PC-3 (cell line): Measurements from ENCODE around the gene NXPE4. TPM values are rescaled to one million over a fixed set of nuclear protein-coding genes. Genes with fewer than 3 reads are reported as not detected.

ENCODE experiments used
- ATAC-seq: fragments of 200-7000 bp; cut with Tn5 transposase; 2 replicates; pipeline ENCODE4 v1.9.1; 2020; ENCODE audit warnings: mild to moderate bottlenecking, moderate library complexity
- BruUV-seq: library from RNA; stranded (reverse); fragments of 400-500 nt; replicated peaks from 2 replicates; lab custom pipeline; 2021; lab: Mats Ljungman, UMichigan
- CTCF ChIA-PET: fragments of 300-600 bp; sonication (Branson Sonifier 250); formaldehyde crosslinking; loops from one replicate; lab custom pipeline; 2022; ENCODE audit warnings: antibody characterized with exemption; lab: Charles Lee
- POLR2A ChIA-PET: fragments of 300-600 bp; sonication (Branson Sonifier 250); formaldehyde crosslinking; loops from one replicate; lab custom pipeline; 2022; ENCODE audit warnings: antibody characterized with exemption; ENCODE audit not compliant: unreplicated experiment; lab: Charles Lee
- DNase-seq: peaks from one replicate; pipeline ENCODE4 v3.0.0-alpha.2; 2015
- H2AFZ ChIP-seq: fragments of 300-600 bp; sonication (generic); 2 replicates; pipeline ENCODE4 v1.6.0; 2016; ENCODE audit warnings: antibody characterized with exemption, low read length
- H3F3A ChIP-seq: fragments of 300-600 bp; sonication (generic); one replicate; pipeline ENCODE4 v1.6.0; 2017; ENCODE audit warnings: antibody characterized with exemption, low read length, control low read depth, mild to moderate bottlenecking; ENCODE audit not compliant: unreplicated experiment
- H3K27ac ChIP-seq: fragments of 300-600 bp; sonication (generic); 2 replicates; pipeline ENCODE4 v1.5.1; 2016; ENCODE audit warnings: mild to moderate bottlenecking, low read length
- H3K27me3 ChIP-seq: fragments of 300-600 bp; sonication (generic); 2 replicates; pipeline ENCODE4 v1.6.1; 2016; ENCODE audit warnings: low read length, mixed read lengths
- H3K36me3 ChIP-seq: fragments of 300-600 bp; sonication (generic); 2 replicates; pipeline ENCODE4 v1.6.1; 2016; ENCODE audit warnings: low read depth, mixed run types, low read length, mixed read lengths
- H3K4me1 ChIP-seq: fragments of 300-600 bp; sonication (generic); 2 replicates; pipeline ENCODE4 v1.5.1; 2016; ENCODE audit warnings: low read length; ENCODE audit not compliant: insufficient read depth
- H3K4me2 ChIP-seq: fragments of 300-600 bp; sonication (generic); 2 replicates; pipeline ENCODE4 v1.6.0; 2016; ENCODE audit warnings: low read length
- H3K4me3 ChIP-seq: fragments of 300-600 bp; sonication (generic); 2 replicates; pipeline ENCODE4 v1.5.1; 2016; ENCODE audit warnings: mild to moderate bottlenecking, low read length, mixed read lengths
- H3K79me2 ChIP-seq: fragments of 300-600 bp; sonication (generic); 2 replicates; pipeline ENCODE4 v1.6.1; 2017; ENCODE audit warnings: low read length, mixed read lengths
- H3K9ac ChIP-seq: fragments of 300-600 bp; sonication (generic); 2 replicates; pipeline ENCODE4 v1.6.0; 2016; ENCODE audit warnings: mild to moderate bottlenecking, low read length
- H3K9me2 ChIP-seq: fragments of 300-600 bp; sonication (generic); replicated peaks from 2 replicates; pipeline ENCODE4 v1.6.1; 2016; ENCODE audit warnings: mixed run types, low read length, mixed read lengths
- H3K9me3 ChIP-seq: fragments of 300-600 bp; sonication (generic); 2 replicates; pipeline ENCODE4 v1.6.1; 2016; ENCODE audit warnings: low read length, mixed read lengths
- H4K20me1 ChIP-seq: fragments of 300-600 bp; sonication (generic); 2 replicates; pipeline ENCODE4 v1.6.1; 2016; ENCODE audit warnings: low read length, mixed read lengths
- EZH2 ChIP-seq: fragments of 300-600 bp; sonication (generic); IDR thresholded peaks from one replicate; pipeline ENCODE4 v1.6.1; 2017; ENCODE audit warnings: antibody characterized with exemption, mild to moderate bottlenecking, low read length; ENCODE audit not compliant: unreplicated experiment
- EZH2phosphoT487 ChIP-seq: fragments of 300-600 bp; sonication (generic); IDR thresholded peaks from 2 replicates; pipeline ENCODE4 v1.6.1; 2018; ENCODE audit warnings: mild to moderate bottlenecking, antibody characterized with exemption, low read length, borderline replicate concordance
- intact Hi-C: fragments of 100-400 bp; cut with micrococcal nuclease; formaldehyde crosslinking; loops from 2 replicates; pipeline ENCODE4 v1.9.0; 2023
- total RNA-seq: library from RNA; depleted of rRNA; stranded (reverse); fragments of >200 nt; gene quantifications from 2 replicates; pipeline ENCODE4 v1.2.3, GENCODE V29; 2014
- TF ChIP-seq, protein P1 (sequence below): fragments of 300-600 bp; sonication (generic); conservative IDR thresholded peaks from 2 replicates; pipeline ENCODE4 v1.5.1; 2017; ENCODE audit warnings: antibody characterized with exemption, low read depth, mild to moderate bottlenecking, low read length

Gene NXPE4
- total RNA-seq, 1 experiment from 2014 or later, result not detected

DNA sequence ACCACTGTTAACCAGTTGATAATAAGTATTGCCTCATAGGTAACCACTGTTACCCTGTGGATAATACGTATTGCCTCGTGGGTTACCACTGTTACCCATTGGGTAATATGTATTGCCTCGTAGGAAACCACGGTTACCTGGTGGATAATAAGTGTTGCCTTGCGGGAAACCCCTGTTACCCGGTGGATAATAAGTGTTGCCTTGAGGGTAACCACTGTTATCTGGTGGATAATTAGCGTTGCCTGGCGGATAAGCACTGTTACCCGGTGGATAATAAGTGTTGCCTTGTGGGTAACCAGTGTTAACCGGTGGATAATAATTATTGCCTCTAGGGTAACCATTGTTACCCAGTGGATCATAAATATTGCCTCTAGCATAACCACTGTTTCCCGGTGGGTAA lies 27.3 kb upstream of the NXPE4 start:
- Histone ChIP-seq H3K4me2 (no peak overlapping the region), H3F3A (no peaks in the 10 kb centered on the region), H3K9ac (no peak overlapping the region), H3K4me1 (no peaks in the 10 kb centered on the region), H3K27me3 (no peaks in the 10 kb centered on the region), H3K36me3 (no peaks in the 10 kb centered on the region), H4K20me1 (no peaks in the 10 kb centered on the region), H3K79me2 (no peaks in the 10 kb centered on the region), H3K4me3 (no peak overlapping the region), H3K9me3 (peaks cover 45% of the 10 kb centered on the region), H2AFZ (no peak overlapping the region), H3K27ac (no peak overlapping the region), H3K9me2 (no peaks in the 10 kb centered on the region)
- ATAC-seq, result no peak
- CTCF ChIA-PET, result no interaction called here
- POLR2A ChIA-PET, result no interaction called here
- DNase-seq, result no peak
- intact Hi-C loops, result no loop called here
- TF ChIP-seq EZH2phosphoT487 (no peak), EZH2 (no peak)
- TF ChIP-seq, protein P1, sequence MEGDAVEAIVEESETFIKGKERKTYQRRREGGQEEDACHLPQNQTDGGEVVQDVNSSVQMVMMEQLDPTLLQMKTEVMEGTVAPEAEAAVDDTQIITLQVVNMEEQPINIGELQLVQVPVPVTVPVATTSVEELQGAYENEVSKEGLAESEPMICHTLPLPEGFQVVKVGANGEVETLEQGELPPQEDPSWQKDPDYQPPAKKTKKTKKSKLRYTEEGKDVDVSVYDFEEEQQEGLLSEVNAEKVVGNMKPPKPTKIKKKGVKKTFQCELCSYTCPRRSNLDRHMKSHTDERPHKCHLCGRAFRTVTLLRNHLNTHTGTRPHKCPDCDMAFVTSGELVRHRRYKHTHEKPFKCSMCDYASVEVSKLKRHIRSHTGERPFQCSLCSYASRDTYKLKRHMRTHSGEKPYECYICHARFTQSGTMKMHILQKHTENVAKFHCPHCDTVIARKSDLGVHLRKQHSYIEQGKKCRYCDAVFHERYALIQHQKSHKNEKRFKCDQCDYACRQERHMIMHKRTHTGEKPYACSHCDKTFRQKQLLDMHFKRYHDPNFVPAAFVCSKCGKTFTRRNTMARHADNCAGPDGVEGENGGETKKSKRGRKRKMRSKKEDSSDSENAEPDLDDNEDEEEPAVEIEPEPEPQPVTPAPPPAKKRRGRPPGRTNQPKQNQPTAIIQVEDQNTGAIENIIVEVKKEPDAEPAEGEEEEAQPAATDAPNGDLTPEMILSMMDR, result no peak
- no TSS peak for BruUV-seq

DNA sequence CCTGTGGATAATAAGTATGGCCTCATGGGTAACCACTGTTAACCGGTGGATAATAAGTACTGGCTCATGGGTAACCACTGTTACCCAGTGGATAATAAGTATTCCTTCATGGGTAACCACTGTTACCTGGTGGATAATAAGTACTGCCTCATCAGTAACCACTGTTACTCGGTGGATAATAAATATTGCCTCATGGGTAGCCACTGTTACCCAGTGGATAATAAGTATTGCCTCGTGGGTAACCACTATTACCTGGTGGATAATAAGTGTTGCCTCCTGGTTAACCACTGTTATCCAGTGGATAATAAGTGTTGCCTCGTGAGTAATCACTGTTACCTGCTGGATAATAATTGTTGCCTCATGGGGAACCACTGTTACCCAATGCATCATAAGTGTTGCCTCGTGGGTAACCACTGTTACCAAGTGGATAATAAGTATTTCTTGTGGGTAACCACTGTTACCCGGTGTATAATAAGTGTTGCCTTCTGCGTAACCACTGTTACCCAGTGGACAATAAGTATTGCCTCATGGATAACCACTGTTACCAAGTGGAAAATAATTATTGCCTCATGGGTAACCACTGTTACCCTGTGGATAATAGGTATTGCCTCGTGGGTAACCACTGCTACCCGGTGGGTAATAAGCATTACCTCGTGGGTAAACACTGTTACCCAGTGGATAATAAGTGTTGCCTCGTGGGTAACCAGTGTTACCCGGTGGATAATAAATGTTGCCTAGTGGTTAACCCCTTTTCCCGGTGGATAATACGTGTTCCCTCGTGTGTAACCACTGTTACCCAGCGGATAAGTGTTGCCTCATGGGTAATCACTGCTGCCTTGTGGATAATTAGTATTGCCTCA lies 26.6 kb upstream of the NXPE4 start:
- Histone ChIP-seq H3K36me3 (no peaks in the 10 kb centered on the region), H3K4me3 (no peak overlapping the region), H3F3A (no peaks in the 10 kb centered on the region), H3K27ac (no peak overlapping the region), H4K20me1 (no peaks in the 10 kb centered on the region), H2AFZ (no peak overlapping the region), H3K9ac (no peak overlapping the region), H3K9me2 (no peaks in the 10 kb centered on the region), H3K27me3 (no peaks in the 10 kb centered on the region), H3K9me3 (peaks cover 47% of the 10 kb centered on the region), H3K4me1 (no peaks in the 10 kb centered on the region), H3K79me2 (no peaks in the 10 kb centered on the region), H3K4me2 (no peak overlapping the region)
- no peak for DNase-seq
- POLR2A ChIA-PET, result no interaction called here
- TF ChIP-seq EZH2 (no peak), EZH2phosphoT487 (no peak)
- TF ChIP-seq, protein P1, result no peak
- ATAC-seq, result no peak
- intact Hi-C loops, result no loop called here
- no TSS peak for BruUV-seq
- CTCF ChIA-PET, result no interaction called here

DNA sequence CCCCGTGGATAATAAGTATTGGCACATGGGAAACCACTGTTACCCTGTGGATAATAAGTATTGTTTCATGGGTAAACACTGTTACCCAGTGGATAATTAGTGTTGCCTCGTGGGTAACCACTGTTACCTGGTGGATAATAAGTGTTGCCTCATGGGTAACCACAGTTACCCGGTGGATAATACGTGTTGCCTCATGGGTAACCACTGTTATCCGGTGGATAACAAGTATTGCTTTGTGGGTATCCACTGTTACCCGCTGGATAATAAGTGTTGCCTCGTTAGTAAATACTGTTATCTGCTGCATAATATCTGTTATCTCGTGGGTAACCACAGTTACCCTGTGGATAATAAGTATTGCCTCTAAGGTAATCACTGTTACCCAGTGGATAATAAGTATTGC lies 25.5 kb upstream of the NXPE4 start:
- H3K27me3 ChIP-seq, result no peaks in the 10 kb centered on the region
- peaks cover 53% of the 10 kb centered on the region for H3K9me3 ChIP-seq
- CTCF ChIA-PET, result no interaction called here
- no peak overlapping the region for H3K4me2 ChIP-seq
- H2AFZ ChIP-seq, result no peak overlapping the region
- H3K9ac ChIP-seq, result no peak overlapping the region
- TF ChIP-seq, protein P1, result no peak
- no peak for TF ChIP-seq EZH2phosphoT487
- no peak for TF ChIP-seq EZH2
- intact Hi-C loops, result no loop called here
- H3K9me2 ChIP-seq, result no peaks in the 10 kb centered on the region
- H3K79me2 ChIP-seq, result no peaks in the 10 kb centered on the region
- H3K4me3 ChIP-seq, result no peak overlapping the region
- no TSS peak for BruUV-seq
- H3K27ac ChIP-seq, result no peak overlapping the region
- DNase-seq, result no peak
- no peaks in the 10 kb centered on the region for H3F3A ChIP-seq
- POLR2A ChIA-PET, result no interaction called here
- ATAC-seq, result no peak
- no peaks in the 10 kb centered on the region for H3K4me1 ChIP-seq
- H4K20me1 ChIP-seq, result no peaks in the 10 kb centered on the region
- H3K36me3 ChIP-seq, result no peaks in the 10 kb centered on the region
